HEK293 (cell line): ENCODE data around the gene GSG1.
A peak's percentile ranks its signal among the peaks of the same experiment; 100 is the strongest.

ENCODE experiments used
- CTCF ChIA-PET: fragments of 350-600 bp; formaldehyde crosslinking; extraction: SDS; loops from one replicate; lab custom pipeline; 2021; ENCODE audit warnings: antibody characterized with exemption; lab: Yijun Ruan, JAX
- POLR2A ChIA-PET: fragments of 300-600 bp; formaldehyde crosslinking; extraction: SDS; loops from one replicate; lab custom pipeline; 2020; ENCODE audit warnings: antibody characterized with exemption, inconsistent platforms; lab: Yijun Ruan, JAX
- H3K27ac ChIP-seq: fragments of 200-500 bp; sonication (Bioruptor generic); 2 replicates; pipeline ENCODE4 v1.5.1; 2014; ENCODE audit warnings: low read depth, low read length, control low read depth, inconsistent platforms; ENCODE audit errors: extremely low read depth
- H3K36me3 ChIP-seq, 2 experiments: fragments of 200-500 bp in 1 of 2; sonication (Bioruptor generic) in 1 of 2; 1 replicate in 1 of 2; 2 replicates in 1 of 2; pipeline ENCODE4 v1.5.1; 2014 to 2017; ENCODE audit warnings: inconsistent platforms in 2 of 2, low read length in 2 of 2; ENCODE audit not compliant: control insufficient read depth in 2 of 2, insufficient read depth in 1 of 2
- H3K4me1 ChIP-seq: fragments of 200-500 bp; sonication (Bioruptor generic); 2 replicates; pipeline ENCODE4 v1.5.1; 2014; ENCODE audit warnings: mild to moderate bottlenecking, low read length, inconsistent platforms; ENCODE audit not compliant: control insufficient read depth, insufficient read depth
- H3K4me3 ChIP-seq: 2 replicates; pipeline ENCODE4 v1.5.1; 2011; ENCODE audit warnings: low read depth, mild to moderate bottlenecking, control low read depth, low read length, moderate library complexity
- H3K9me3 ChIP-seq: fragments of 200-500 bp; sonication (Bioruptor generic); 2 replicates; pipeline ENCODE4 v1.5.1; 2014; ENCODE audit warnings: low read depth, low read length, inconsistent platforms; ENCODE audit not compliant: control insufficient read depth, insufficient read depth
- BCL6B ChIP-seq: fragments of 450-650 bp; formaldehyde crosslinking; IDR thresholded peaks from 2 replicates; pipeline ENCODE4 v1.5.1; 2017; ENCODE audit warnings: missing biosample characterization, missing genetic modification characterization
- CTCF ChIP-seq: fragments of 450-650 bp; formaldehyde crosslinking; IDR thresholded peaks from 2 replicates; pipeline ENCODE4 v1.5.1; 2016; ENCODE audit warnings: missing biosample characterization, missing genetic modification characterization
- REST ChIP-seq: fragments of 450-650 bp; formaldehyde crosslinking; IDR thresholded peaks from 2 replicates; pipeline ENCODE4 v1.5.1; 2016; ENCODE audit warnings: missing biosample characterization, missing genetic modification characterization
- SP2 ChIP-seq: fragments of 450-650 bp; formaldehyde crosslinking; IDR thresholded peaks from 2 replicates; pipeline ENCODE4 v1.5.1; 2016; ENCODE audit warnings: missing biosample characterization, missing genetic modification characterization
- ZBTB49 ChIP-seq: fragments of 450-650 bp; formaldehyde crosslinking; IDR thresholded peaks from 2 replicates; pipeline ENCODE4 v1.5.1; 2016; ENCODE audit warnings: missing biosample characterization, missing genetic modification characterization, low read depth
- ZBTB6 ChIP-seq: fragments of 450-650 bp; formaldehyde crosslinking; IDR thresholded peaks from 2 replicates; pipeline ENCODE4 v1.5.1; 2017; ENCODE audit warnings: missing biosample characterization, missing genetic modification characterization
- ZFP41 ChIP-seq: fragments of 450-650 bp; formaldehyde crosslinking; IDR thresholded peaks from 2 replicates; pipeline ENCODE4 v1.5.1; 2016; ENCODE audit warnings: missing biosample characterization, missing genetic modification characterization, borderline replicate concordance
- ZNF214 ChIP-seq: fragments of 450-650 bp; formaldehyde crosslinking; IDR thresholded peaks from 2 replicates; pipeline ENCODE4 v1.5.1; 2017; ENCODE audit warnings: missing biosample characterization, mild to moderate bottlenecking, missing genetic modification characterization, borderline replicate concordance
- ZNF354C ChIP-seq: fragments of 450-650 bp; formaldehyde crosslinking; IDR thresholded peaks from 2 replicates; pipeline ENCODE4 v1.5.1; 2016; ENCODE audit warnings: missing biosample characterization, missing genetic modification characterization, low read depth, borderline replicate concordance
- ZNF404 ChIP-seq: fragments of 450-650 bp; formaldehyde crosslinking; IDR thresholded peaks from 2 replicates; pipeline ENCODE4 v1.5.1; 2017; ENCODE audit warnings: missing biosample characterization, missing genetic modification characterization
- ZNF426 ChIP-seq: fragments of 450-650 bp; formaldehyde crosslinking; IDR thresholded peaks from 2 replicates; pipeline ENCODE4 v1.5.1; 2017; ENCODE audit warnings: missing biosample characterization, missing genetic modification characterization, mild to moderate bottlenecking, inconsistent platforms, moderate library complexity
- ZNF488 ChIP-seq: fragments of 450-650 bp; formaldehyde crosslinking; IDR thresholded peaks from 2 replicates; pipeline ENCODE4 v1.5.1; 2016; ENCODE audit warnings: missing biosample characterization, missing genetic modification characterization
- ZNF501 ChIP-seq: fragments of 450-650 bp; formaldehyde crosslinking; IDR thresholded peaks from 2 replicates; pipeline ENCODE4 v1.5.1; 2016; ENCODE audit warnings: missing biosample characterization, missing genetic modification characterization
- ZNF510 ChIP-seq: fragments of 450-650 bp; formaldehyde crosslinking; IDR thresholded peaks from 2 replicates; pipeline ENCODE4 v1.5.1; 2018; ENCODE audit warnings: mild to moderate bottlenecking, missing genetic modification characterization, missing biosample characterization; ENCODE audit not compliant: insufficient replicate concordance
- ZNF514 ChIP-seq: fragments of 450-650 bp; formaldehyde crosslinking; IDR thresholded peaks from 2 replicates; pipeline ENCODE4 v1.5.1; 2016; ENCODE audit warnings: missing biosample characterization, missing genetic modification characterization
- ZNF548 ChIP-seq: fragments of 450-650 bp; formaldehyde crosslinking; IDR thresholded peaks from 2 replicates; pipeline ENCODE4 v1.5.1; 2016; ENCODE audit warnings: missing biosample characterization, missing genetic modification characterization
- ZNF600 ChIP-seq: fragments of 450-650 bp; formaldehyde crosslinking; IDR thresholded peaks from 2 replicates; pipeline ENCODE4 v1.5.1; 2016; ENCODE audit warnings: missing biosample characterization, missing genetic modification characterization
- ZNF610 ChIP-seq: fragments of 450-650 bp; formaldehyde crosslinking; IDR thresholded peaks from 2 replicates; pipeline ENCODE4 v1.5.1; 2016; ENCODE audit warnings: missing biosample characterization, missing genetic modification characterization, borderline replicate concordance
- ZNF792 ChIP-seq: fragments of 450-650 bp; formaldehyde crosslinking; IDR thresholded peaks from 2 replicates; pipeline ENCODE4 v1.5.1; 2016; ENCODE audit warnings: missing biosample characterization, missing genetic modification characterization
- ZSCAN16 ChIP-seq: fragments of 450-650 bp; formaldehyde crosslinking; IDR thresholded peaks from 2 replicates; pipeline ENCODE4 v1.5.1; 2016; ENCODE audit warnings: missing biosample characterization, missing genetic modification characterization

GSG1 gene

GRCh38 chr12:13124656-13125505 is 21.4 kb upstream of the GSG1 start (continued):
- no peak for TF ChIP-seq ZBTB49 (tag by site-specific recombination)
- TF ChIP-seq ZNF548 (tag by site-specific recombination): no peak
- 0 out of 2 replicates have a peak, but pooled peaks have one; percentile 16 for TF ChIP-seq BCL6B (tag by site-specific recombination)
- no peak for TF ChIP-seq ZNF426 (tag by site-specific recombination)

- no peaks in the 10 kb centered on the region for H3K4me1 ChIP-seq
- ChIA-PET POLR2A (interaction anchor here (0.6 kb wide), 1 partner anchor 303 kb away, joined by 3 read pairs; no protein-coding TSS in a partner anchor), CTCF (interaction anchor here (0.5 kb wide), 1 partner anchor 23 kb away, joined by 3 read pairs; no protein-coding TSS in a partner anchor)
- H3K36me3 ChIP-seq: no peaks in the 10 kb centered on the region
- no peaks in the 10 kb centered on the region; the same call in 1 of the 2 replicates for H3K9me3 ChIP-seq
- H3K27ac ChIP-seq: no peak overlapping the region
- TF ChIP-seq ZBTB6 (no peak), ZNF610 (tag by site-specific recombination) (no peak), SP2 (tag by site-specific recombination) (no peak), ZNF426 (tag by site-specific recombination) (no peak), ZNF548 (tag by site-specific recombination) (no peak), ZSCAN16 (tag by site-specific recombination) (no peak), ZFP41 (tag by site-specific recombination) (no peak), ZNF404 (no peak), ZNF510 (tag by site-specific recombination) (no peak), ZNF792 (tag by site-specific recombination) (no peak)
- no peak overlapping the region for H3K4me3 ChIP-seq
Observed at GRCh38 chr12:13121568-13121967, 18.1 kb upstream of the GSG1 start.

GRCh38 chr12:13120413-13120812 is 16.9 kb upstream of the GSG1 start:
- CTCF ChIA-PET: no interaction called here
- TF ChIP-seq ZNF354C (tag by site-specific recombination) (no peak), CTCF (tag by site-specific recombination) (no peak), REST (tag by site-specific recombination) (no peak), ZNF514 (tag by site-specific recombination) (no peak), ZNF501 (tag by site-specific recombination) (no peak), ZNF600 (tag by site-specific recombination) (no peak), ZNF488 (tag by site-specific recombination) (no peak), ZNF214 (tag by site-specific recombination) (no peak)

More at GRCh38 chr12:13120413-13120812, 16.9 kb upstream of the GSG1 start:
- H3K4me3 ChIP-seq: no peak overlapping the region
- no peak overlapping the region for H3K27ac ChIP-seq
- H3K9me3 ChIP-seq: no peaks in the 10 kb centered on the region
- no peaks in the 10 kb centered on the region for H3K4me1 ChIP-seq
- POLR2A ChIA-PET: no interaction called here
- H3K36me3 ChIP-seq: no peaks in the 10 kb centered on the region
